HG02798 (cell line): ENCODE measurements around the gene PLPPR4.
A peak's percentile ranks its signal among the peaks of the same experiment; 100 is the strongest.
"Not testable (repeated sequence)": the region's sequence is repeated elsewhere in the genome, so short reads cannot be mapped to it uniquely, and the experiment has no call there.

Source experiments
- ATAC-seq: cut with Tn5 transposase; IDR thresholded peaks from one replicate; pipeline ENCODE4 v1.9.1; 2021; ENCODE audit warnings: mild to moderate bottlenecking; ENCODE audit not compliant: unreplicated experiment, poor library complexity

Gene PLPPR4, protein sequence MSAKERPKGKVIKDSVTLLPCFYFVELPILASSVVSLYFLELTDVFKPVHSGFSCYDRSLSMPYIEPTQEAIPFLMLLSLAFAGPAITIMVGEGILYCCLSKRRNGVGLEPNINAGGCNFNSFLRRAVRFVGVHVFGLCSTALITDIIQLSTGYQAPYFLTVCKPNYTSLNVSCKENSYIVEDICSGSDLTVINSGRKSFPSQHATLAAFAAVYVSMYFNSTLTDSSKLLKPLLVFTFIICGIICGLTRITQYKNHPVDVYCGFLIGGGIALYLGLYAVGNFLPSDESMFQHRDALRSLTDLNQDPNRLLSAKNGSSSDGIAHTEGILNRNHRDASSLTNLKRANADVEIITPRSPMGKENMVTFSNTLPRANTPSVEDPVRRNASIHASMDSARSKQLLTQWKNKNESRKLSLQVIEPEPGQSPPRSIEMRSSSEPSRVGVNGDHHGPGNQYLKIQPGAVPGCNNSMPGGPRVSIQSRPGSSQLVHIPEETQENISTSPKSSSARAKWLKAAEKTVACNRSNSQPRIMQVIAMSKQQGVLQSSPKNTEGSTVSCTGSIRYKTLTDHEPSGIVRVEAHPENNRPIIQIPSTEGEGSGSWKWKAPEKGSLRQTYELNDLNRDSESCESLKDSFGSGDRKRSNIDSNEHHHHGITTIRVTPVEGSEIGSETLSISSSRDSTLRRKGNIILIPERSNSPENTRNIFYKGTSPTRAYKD

DNA sequence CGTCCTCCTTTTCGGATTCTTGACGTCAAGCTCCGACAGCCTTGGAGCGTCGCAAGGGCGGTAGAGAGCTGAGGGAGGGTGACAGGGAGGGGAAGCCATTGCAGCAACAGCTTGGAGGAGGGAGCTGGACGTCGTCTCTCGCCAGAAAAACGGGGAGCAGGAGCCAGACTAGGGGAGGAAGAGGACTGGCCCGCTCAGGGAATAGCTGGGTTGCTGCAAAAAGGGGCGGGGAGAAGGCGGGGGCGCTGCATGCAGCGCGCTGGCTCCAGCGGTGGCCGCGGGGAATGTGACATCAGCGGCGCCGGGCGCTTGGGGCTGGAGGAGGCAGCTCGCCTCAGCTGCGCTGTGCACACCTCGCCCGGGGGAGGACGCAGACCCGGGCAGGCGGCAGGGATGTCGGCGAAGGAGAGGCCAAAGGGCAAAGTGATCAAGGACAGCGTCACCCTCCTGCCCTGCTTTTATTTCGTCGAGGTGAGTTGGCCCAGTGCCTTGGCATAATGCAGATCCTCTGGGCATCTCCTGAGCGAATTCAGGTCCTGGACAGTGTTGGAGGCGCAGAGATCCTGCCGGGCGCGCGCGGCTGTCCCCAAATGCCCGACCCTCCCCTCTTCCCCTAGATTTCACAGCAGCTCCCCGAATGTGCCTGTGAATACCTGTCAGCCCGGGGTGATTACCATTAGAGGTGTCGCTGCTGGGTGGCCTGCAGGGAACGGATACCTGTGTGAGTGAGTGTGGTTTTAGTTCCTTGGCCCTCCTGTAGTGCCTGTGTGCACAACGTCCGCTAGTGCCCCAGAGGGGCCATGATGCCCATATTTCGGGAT, at the start of gene PLPPR4:
Gene PLPPR4 (plus strand): TSS at position 292 of the 821 bp plus-strand sequence. CDS start 102 bp downstream, at position 394.
- ATAC-seq: no peak

GRCh38 chr1:99216956-99217355, 47.3 kb upstream of the PLPPR4 start:
- no peak for ATAC-seq

GRCh38 chr1:99217599-99217998, 46.7 kb upstream of the PLPPR4 start:
- no peak for ATAC-seq

- ATAC-seq: no peak
Measured at GRCh38 chr1:99218572-99218971, 45.7 kb upstream of the PLPPR4 start.

- ATAC-seq: peak; percentile 71
Measured at GRCh38 chr1:99218999-99219398, 45.3 kb upstream of the PLPPR4 start.

DNA sequence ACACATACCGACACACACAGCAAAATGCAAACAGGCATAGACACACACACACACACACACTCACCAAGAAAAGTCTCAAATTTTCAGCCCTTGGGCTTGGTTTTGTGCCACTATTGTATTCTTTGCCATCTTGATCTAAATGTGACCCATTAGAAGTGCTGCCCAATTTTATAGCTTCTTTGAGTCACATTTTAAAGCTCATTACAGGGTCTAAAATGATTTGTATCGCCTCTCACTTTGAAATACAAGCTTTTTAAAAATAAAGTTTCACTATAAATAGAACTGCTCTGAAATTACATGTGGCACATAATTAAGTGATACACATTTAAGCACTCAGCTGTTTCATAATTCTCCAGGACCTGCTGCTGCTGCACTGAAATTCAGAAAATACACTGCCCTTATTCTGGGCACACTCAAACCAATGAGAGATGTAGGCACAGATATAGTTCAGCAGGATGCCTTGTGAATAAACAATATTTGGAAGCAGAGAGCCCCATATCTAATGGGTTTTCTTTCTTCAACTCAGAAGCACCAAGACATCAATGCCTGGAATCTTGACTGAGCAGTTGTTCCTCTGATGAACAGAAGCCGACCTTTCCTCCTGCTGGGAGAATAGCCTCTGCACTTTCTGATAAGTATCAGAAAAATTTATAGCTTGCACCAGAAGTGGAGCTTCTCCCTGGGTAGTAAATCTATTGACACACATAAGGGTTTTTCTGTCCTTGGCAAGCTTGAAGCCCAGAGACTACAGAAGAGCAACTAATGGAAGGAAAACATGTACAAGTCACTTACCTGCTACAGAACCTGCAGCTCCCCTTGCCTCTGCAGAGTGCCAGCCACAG, 37.0 kb upstream of the PLPPR4 start:
- no peak for ATAC-seq

- ATAC-seq: peak; percentile 45
Measured at GRCh38 chr1:99228153-99228552, 36.1 kb upstream of the PLPPR4 start.

DNA sequence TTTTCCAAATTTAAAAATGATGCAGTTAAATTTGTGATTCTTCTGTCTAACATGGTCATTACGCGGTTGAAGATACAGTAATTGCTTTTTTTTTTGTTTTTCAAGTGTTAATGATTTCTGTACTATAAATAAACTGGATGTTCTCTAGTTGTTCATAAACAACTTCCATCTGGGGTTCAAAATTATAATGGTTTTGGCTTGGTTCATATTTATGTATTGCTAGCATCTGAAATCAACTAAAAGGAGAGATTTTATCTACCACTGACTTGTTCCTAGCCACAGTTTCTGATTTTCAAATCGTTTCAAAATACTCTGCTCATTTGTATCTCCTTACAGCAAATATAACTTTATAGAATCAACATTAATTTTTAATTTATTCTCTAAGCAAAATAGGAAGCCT, 35.2 kb upstream of the PLPPR4 start:
- no peak for ATAC-seq

DNA sequence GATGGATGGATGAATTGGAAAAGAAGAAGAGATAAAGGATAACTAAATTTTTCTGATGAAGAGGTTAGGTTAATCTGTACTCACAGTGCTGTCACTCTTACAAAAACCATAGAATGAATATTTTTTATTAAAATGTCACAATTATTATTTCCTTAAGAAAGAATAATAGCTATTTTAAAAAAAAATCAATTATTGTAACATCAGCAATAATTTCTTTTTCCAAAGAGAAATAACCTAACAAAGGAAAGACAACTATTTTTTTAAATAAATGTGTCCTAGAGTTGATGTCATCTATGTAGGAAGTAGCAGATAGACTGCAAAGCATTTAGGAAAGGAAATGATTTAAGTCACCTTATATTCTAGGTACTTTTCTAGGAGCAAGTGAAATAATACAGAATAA, 33.6 kb upstream of the PLPPR4 start:
- ATAC-seq: no peak

GRCh38 chr1:99232172-99232571, 32.1 kb upstream of the PLPPR4 start:
- ATAC-seq: no peak

- ATAC-seq: no peak
Measured at GRCh38 chr1:99233446-99233845, 30.8 kb upstream of the PLPPR4 start.

GRCh38 chr1:99236756-99237155, 27.5 kb upstream of the PLPPR4 start:
- no peak for ATAC-seq

- ATAC-seq: no peak
Measured at GRCh38 chr1:99239690-99240089, 24.6 kb upstream of the PLPPR4 start.

DNA sequence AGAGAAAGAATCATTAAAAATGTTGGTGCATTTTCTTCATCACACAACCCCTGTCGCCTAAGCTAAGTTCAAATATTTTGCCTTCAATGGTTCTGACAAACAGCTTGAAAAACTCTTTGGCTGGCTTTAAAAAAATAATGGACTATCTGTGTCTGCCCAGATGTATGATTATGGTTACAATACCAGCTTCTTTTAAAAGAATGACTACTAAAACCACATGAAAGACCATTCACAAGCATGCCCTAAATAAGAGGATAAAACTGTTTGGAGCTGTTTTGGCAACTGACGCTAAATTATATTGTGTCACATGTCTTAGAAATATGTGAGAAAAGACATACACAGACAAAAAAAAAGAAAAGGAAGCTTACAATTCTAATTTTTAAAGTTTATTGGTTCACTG, 23.7 kb upstream of the PLPPR4 start:
- no peak for ATAC-seq

GRCh38 chr1:99246152-99246551, 18.1 kb upstream of the PLPPR4 start:
- ATAC-seq: no peak

- no peak for ATAC-seq
Measured at GRCh38 chr1:99247199-99247598, 17.1 kb upstream of the PLPPR4 start.

- no peak for ATAC-seq
Measured at GRCh38 chr1:99250728-99251127, 13.6 kb upstream of the PLPPR4 start.

DNA sequence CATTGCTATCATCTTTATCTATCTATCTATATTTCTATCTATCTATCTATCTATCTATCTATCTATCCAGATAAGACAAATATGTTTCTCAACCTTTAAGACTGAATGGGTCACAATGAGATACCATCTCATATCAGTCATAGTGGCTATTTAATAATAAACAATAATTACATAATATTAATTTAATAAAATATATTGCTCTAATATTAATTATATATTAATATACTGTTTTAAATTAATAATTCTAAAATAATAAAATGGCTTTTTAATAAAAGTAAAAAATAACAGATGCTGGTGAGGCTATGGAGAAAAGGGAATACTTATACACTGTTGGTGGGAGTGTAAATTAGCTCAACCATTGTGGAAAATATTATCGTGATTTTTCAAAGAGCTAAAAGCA, 13.0 kb upstream of the PLPPR4 start:
- ATAC-seq: no peak

GRCh38 chr1:99252630-99253029, 11.7 kb upstream of the PLPPR4 start:
- ATAC-seq: no peak

- ATAC-seq: not testable (repeated sequence)
Measured at GRCh38 chr1:99260402-99260801, 3.9 kb upstream of the PLPPR4 start.
